HS-27A (cell line): ENCODE results near the gene MORN1.

Experiments
- DNase-seq: peaks from one replicate; pipeline ENCODE4 v3.0.0-alpha.2; 2012; ENCODE audit warnings: low read depth, missing footprints

Gene MORN1

DNA sequence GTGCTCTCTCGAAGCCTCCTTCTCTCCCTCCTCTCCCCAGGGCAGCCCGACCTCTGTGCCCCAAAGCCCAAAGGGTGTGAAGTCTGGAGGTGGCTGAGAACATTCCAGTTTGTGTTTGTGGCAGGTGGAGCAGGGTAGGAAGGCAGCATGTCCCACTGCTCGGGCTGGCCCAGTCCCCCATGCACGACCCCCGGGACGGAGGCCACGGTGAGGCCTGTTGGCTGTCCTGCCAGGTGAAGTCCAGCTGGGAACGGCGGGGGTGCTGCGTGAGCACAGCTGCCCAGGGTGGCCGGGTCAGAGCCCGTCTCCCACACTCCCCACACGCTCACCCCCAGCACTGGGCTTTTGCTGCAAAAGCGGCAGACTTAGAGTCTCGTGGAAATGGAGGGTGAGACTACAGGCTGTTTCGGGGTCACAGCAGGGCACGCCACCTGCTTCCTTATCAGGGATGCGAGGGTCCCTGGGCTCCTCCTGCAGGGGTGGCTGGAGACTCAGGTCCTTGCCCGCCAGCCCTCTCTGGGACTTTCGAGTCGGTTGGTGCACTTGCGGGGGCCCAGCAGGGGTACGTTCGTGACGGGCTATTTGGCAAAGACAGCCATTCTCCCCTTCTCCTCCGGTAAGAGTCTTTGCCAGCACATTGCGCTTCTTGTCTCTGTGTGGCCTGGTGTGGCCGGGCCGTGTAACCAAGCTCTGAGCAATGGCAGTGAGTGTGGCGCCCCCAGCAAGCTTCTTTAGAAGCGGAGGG, 40.3 kb downstream of the MORN1 start:
- no peak for DNase-seq

DNA sequence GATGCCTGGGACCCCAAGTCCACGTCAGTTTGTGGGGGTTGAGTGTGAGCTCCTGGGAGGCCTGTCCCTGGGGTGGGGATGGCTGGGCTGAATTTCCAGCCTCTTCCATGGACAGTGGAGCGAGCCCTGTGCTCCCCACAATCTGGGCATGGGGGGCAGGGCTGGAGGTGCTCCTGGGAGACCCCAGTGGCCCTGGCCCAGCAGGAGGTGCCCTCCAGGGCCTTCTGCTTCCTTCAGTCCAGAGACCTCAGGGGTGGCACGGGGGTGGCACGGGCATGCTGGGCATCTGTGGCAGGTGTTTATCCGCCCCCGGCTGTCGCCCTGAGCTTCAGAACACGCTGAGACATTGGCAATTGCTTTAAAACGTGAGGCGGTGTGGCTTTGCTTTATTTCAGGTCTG, 40.9 kb downstream of the MORN1 start:
- DNase-seq, result no peak

- DNase-seq, result no peak
Observed at GRCh38 chr1:2349806-2350205, 41.5 kb downstream of the MORN1 start.

GRCh38 chr1:2348346-2349325, 42.7 kb downstream of the MORN1 start:
- no peak for DNase-seq

GRCh38 chr1:2347896-2348295, 43.5 kb downstream of the MORN1 start:
- no peak for DNase-seq

GRCh38 chr1:2347409-2347785, 44.0 kb downstream of the MORN1 start:
- DNase-seq, result no peak

DNA sequence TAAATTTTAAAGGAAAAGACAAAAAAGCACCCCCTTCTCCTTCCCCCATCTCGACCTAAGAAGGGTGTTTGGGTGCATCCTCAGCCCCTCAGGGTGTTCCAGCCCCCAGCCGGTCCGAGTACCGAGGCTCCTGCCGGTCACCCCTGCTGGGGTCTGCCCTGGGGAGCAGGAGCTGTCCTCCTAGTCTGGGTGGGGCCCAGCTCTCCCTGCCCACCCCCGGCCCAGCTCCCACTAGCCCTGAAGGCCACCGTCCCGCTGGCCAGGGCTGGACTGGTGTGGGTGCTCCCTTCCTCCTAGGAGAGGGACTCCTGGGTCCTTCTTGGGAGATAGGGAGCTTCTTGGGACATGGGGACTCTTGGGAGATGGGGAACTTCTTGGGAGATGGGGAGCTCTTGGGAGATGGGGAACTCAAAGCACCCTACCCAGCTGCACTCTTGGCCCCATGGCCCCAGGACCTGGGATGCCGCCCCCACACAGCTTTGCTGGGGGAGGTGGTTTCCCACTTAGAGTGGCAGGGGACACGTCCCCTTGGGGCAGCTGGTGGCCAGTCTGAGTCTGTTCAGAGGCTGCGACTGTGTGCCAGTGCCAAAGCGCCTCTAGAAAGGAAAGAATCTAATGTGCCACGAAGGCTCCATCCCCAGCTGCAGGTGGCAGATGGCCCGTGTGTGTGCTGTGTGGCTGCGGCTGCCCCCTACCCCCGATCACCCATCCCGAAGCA, 44.5 kb downstream of the MORN1 start:
- DNase-seq, result no peak

- DNase-seq, result no peak
Observed at GRCh38 chr1:2345297-2346075, 45.9 kb downstream of the MORN1 start.

- DNase-seq, result no peak
Observed at GRCh38 chr1:2344744-2345296, 46.5 kb downstream of the MORN1 start.

DNA sequence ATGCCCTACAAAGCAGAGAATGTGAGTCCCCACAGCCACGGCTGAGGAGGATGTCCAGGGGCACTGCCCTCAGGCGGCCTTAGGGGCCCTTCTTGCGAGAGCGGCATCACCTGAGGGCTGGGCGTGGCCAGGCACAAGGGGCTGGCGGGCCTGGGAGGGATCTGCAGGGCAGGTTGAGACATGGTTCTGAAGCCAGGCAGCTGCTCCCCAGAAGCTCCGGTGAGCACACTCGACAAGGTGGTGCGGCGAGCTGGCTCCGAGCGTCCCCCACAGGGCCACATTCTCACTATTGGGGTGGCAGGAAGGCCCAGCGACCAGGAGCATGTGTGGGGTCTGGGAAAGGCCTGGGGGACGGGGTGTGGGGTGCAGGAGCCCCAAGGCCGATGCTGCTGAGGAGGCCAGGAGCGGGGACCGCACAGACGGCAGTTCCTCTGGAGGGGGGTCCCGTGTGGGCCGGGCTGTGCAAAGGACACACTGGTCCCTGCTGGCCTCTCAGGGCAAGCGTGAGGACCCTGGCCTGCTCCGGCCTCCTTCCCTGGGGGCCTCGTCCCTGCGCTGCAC, 47.2 kb downstream of the MORN1 start:
- DNase-seq, result no peak

GRCh38 chr1:2343023-2343935, 48.1 kb downstream of the MORN1 start:
- DNase-seq, result no peak

DNA sequence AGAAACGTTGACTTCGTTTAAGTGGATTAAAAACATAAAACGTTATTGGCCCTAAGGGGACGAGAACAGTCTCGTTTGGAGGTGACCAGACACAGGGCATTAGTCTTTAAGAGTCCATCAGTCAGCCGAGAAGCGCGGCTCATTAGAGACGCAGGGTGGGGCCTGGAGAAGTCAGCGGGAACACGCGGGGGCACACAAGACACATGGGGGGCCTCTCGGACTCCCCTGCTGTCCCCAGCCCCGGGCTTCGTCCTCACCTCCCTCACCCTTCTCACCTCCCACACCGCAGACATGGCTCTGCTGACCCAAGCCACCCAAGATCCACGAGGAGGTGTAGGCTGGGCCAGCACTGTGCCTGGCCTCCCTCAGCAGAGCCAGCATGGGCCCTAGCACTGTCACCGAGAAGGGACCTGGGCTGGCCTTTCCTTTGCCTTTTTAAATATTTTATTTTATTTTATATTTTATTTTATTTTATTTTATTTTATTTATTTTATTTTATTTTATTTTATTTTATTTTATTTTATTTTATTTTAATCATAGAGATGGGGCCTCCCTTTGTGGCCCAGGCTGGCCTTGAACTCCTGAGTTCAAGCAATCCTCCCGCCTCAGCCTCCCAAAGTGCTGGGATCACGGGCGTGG, 48.9 kb downstream of the MORN1 start:
- DNase-seq, result no peak

DNA sequence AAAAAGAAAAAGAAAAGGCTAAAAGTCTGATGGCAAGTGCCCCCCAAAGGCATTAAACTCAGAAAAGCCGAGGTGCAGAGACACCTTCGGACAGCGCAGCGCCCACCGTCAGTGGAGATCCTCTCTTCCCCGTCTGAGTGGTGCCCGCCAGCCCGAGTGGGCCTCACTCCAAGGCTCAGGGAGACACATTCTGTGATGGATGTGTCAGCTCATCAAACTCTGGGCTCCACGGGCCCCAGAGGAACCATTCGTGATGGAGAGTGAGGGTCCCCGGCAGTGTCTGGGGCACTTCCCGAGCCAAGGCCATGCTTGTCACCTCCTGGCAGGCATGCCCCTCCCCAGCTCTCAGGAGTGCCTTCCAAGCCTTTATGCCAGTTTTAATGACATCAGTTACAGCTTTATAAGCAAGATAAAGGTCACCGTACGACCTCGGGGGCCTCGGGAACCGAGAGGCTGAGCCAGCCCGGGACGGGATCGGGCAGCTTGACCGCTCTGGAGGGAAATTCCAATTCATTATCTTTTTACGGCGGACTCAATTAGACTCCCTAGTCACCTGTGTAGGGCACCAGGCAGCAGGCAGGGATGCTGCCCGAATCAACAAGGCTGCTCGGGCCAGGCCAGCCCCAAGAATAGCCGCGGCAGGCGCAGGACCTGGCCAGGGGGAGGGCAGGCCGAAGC, 49.5 kb downstream of the MORN1 start:
- no peak for DNase-seq

GRCh38 chr1:2340918-2341254, 50.5 kb downstream of the MORN1 start:
- no peak for DNase-seq

DNA sequence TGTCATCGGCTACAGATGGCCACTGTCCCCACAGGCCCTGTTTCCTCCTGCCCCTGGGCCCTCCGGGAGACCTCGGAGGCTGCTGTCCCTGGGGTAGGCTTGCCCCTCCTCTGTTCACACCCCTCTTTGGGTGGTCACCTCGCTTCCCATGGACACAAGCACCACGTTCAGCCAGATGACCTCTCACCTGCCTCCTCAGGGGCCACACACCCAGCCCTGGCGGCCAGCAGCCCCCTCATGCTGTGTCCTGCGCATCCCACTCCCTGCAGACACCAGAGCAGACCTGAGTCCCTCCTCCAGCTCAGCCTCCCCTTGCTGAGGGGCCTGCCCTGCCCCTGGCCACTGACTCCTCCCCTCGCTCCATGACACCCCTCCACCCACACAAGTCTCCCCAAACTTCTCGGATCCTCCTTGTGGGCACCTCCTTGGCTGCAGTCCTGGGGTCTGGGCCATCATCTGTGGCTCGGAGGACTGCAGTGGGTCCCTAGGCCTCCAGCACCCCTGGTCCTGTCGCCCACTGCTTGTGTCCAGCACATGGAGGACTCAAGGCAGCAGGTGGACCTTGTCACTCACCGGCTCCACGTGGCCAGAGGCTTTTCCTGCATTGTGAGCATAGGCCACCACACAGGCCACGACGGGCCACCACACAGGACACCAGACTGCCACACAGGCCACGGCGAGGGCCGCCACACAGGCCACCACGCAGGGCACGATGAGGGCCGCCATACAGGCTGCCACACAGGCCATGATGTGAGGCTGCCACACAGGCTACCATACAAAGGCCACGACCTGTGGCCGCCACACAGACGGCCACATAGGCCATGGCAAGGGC, 51.1 kb downstream of the MORN1 start:
- DNase-seq, result no peak

DNA sequence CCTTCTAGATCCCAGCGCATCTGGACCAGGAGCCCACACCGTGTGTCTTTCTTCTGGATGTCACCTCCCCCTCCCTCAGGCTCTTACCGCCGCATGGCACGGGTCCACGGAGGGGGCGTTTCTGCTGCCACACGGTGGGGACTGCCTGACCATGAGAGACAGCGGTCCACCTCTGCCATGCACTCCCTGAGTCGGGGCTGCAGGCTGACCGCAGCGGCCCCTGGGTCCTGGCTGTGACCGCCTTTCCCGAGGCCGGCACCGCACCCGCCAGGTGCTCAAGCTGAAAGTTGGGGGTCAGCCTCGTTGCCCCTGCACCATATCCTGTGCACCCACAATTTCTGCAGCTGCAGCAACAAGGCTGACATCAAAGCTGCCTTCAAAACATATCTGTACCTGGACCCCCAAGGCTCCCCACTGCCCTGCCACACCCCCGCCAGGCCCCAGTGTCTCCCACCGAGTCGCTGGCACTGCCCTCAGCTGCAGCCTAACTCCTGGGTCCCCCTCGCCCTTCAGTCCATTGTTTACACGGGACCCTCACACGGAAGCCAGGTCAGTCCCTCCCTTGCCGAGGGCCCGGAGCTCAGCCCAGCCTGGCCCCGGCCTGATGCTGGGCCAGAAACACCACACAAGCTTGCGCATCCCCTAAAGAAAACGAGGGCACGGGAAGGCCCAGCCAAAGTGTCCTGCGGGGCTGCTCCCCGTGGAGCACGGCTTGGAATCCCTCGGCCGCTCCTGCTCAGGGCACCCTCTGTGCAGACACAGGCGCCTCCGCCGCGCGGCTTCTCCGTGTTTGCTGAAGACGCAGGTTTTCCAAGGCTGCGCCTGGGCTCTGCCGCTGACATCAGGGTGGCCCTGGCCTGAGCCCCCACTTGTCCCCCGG, 51.9 kb downstream of the MORN1 start:
- no peak for DNase-seq

DNA sequence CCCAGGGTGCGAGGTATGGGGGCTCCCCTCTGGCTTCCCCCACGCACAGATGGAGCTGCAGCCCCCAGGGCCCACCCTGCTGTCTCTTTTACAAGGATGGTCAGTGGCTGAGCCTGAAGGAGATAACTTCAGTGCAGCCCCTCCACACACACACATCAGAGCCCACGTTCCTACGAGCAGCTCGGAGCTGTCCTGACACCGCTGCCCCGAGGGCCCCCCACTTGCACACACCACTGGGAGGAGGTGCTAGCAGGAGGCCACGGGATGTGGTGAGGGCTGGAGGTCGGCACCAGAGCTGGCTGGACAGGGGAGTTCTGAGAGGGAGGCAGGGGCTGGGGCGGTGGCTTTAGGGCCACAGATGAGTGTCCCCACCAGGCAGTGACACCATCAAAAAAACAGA, 53.9 kb downstream of the MORN1 start:
- no peak for DNase-seq
